ES-I3 (cell line): Measurements from ENCODE around the gene ARHGAP24.
"Not testable (repeated sequence)": the region's sequence is repeated elsewhere in the genome, so short reads cannot be mapped to it uniquely, and the experiment has no call there.

ENCODE experiments used
- H3K36me3 ChIP-seq: 2 replicates; pipeline ENCODE4 v1.6.1; 2013; ENCODE audit warnings: mild to moderate bottlenecking, low read length, control low read depth, moderate library complexity; ENCODE audit not compliant: insufficient read depth
- H3K4me1 ChIP-seq: 2 replicates; pipeline ENCODE4 v1.6.1; 2013; ENCODE audit warnings: mild to moderate bottlenecking, control low read depth, low read length; ENCODE audit not compliant: insufficient read depth
- H3K9ac ChIP-seq: 2 replicates; pipeline ENCODE4 v1.6.1; 2013; ENCODE audit warnings: low read depth, mild to moderate bottlenecking, low read length, moderate library complexity
- H3K9me3 ChIP-seq: 2 replicates; pipeline ENCODE4 v1.6.1; 2013; ENCODE audit warnings: mild to moderate bottlenecking, low read length, moderate library complexity; ENCODE audit not compliant: control insufficient read depth, insufficient read depth

Gene ARHGAP24

DNA sequence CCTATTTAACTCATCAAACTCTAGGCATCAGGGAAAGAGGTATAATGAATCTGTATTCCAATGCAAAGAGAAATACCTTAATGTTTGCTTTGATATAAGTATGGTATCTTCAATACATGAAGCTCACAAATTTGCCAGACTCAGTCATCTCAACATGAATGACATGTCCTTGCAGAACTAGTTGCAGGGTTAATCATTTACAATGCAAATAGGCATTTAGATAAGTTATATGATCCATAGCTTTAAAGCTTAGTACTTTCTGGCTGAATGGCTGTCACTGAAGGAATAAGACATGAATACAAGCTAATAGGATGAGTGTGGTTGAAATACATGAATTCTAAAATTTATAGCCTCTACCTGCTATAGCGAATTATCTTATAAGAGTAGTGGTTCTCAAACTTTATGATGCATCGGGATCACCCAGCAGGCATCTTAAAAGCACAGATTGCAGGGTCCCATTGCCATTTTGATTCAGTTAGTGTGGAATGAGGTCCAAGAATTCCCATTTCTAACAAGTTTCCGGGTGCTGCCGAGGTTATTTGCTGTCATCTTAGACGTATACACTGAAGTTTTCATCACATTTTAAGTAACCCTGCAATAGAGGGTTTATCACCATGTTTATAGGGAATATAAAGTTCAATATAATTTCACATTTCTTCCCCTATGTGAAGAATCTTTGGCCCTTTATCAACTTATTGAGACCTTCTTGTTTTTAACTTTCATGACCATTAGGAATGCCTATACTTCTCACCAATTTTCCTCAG lies 439.2 kb downstream of the ARHGAP24 start:
- Histone ChIP-seq H3K36me3 (no peaks in the 10 kb centered on the region), H3K9ac (no peak overlapping the region), H3K9me3 (no peaks in the 10 kb centered on the region), H3K4me1 (no peaks in the 10 kb centered on the region)

DNA sequence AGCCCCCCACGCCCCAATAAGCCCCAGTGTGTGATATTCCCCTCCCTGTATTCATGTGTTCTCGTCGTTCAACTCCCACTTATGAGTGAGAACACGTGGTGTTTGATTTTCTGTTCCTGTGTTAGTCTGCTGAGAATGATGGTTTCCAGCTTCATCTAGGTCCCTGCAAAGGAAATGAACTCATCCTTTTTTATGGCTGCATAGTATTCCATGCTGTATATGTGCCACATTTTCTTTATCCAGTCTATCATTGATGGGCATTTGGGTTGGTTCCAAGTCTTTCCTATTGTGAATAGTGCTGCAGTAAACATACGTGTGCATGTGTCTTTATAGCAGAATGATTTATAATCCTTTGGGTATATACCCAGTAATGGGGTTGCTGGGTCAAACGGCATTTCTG lies 440.6 kb downstream of the ARHGAP24 start:
- not testable (repeated sequence) for H3K9me3 ChIP-seq, H3K4me1 ChIP-seq, H3K36me3 ChIP-seq, H3K9ac ChIP-seq

DNA sequence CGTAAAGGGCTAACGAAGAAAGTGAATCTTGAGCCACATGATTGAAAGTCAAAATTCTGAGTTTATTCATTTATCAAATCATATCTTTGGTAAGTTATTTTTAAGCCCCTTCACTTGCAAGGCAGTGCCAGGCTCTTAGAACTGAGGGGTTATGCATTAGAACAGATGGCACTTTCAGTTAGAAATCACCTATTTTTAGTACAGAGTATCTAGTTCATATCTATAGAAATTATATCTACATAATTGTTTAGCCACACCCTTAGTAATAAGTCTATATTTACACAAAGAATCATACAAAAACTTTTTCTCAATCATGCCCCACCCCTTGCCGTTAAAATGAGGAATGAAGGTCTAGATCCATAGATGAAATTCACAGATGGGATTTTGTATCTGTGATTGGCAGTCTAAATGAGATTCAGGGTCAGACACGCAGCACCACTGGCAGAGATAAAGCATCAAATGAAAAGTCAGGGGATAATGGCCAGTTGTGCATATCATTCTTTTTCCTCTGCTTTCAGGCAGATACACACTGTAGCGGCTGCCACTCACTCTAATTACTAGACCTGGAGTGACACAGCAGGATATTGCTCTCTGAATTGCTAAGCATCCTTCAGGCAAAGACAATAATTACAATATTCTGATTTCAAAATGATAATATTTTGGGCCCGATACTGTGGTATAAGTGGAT lies 444.4 kb downstream of the ARHGAP24 start:
- Histone ChIP-seq H3K36me3 (no peaks in the 10 kb centered on the region), H3K4me1 (no peaks in the 10 kb centered on the region), H3K9me3 (no peaks in the 10 kb centered on the region), H3K9ac (no peak overlapping the region)

DNA sequence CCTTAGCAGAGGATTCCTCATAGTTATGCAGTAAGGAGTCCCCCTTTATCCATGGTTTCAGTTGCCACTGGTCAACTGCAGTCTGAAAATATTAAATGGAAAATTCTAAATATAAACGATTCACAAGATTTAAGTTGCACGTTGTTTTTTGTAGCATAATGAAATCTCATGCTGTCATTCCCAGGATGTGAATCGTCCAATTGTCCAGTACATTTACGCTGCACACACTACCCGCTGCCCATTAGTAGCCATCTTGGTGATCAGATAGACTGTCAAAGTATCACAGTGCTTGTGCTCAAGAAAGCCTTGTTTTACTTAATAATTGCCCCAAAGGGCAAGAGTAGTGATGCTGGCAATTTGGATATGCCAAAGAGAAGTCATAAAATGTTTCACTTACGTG lies 450.1 kb downstream of the ARHGAP24 start:
- Histone ChIP-seq H3K9ac (no peak overlapping the region), H3K36me3 (no peaks in the 10 kb centered on the region), H3K4me1 (peaks cover 7% of the 10 kb centered on the region; the same call in 1 of the 2 replicates), H3K9me3 (no peaks in the 10 kb centered on the region)

DNA sequence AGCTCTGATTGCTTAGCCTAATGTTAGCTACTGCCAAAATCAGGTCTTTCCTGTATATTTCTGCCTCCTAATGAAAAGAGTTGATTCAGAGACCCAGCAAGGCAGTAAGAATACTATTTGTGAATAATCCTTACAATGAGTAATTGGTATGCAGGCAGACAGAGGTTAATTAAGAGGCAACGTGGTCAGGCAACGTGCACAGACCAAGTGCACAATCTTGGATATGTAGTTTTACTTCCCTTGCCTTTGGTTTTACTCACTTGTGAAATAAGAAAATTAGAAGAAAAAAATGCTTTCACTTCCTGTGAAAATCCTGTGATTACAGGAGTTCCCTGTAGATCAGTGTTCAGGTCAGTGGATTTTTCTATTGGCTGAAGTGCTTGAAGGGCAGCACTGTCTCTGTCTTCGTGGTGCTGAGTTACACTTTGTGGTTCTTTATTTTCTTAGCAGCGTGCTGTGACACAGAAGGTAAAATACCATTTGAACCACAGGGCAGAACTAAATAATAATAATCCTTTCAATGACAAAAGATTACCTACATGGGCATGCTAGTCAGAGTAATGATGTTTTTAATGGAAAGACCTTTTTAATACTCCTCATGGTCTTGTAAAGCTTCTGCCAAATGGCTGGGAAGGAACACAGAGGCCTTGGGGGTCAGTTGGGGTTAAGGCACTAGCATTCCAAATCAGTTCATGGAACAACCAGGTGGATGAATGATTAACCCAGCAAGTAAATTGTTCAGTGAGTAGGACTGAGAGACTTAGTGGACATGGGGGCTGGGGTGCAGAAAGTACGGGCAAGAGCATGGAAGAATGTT lies 454.0 kb downstream of the ARHGAP24 start:
- no peaks in the 10 kb centered on the region for H3K9me3 ChIP-seq
- H3K4me1 ChIP-seq, result peaks cover 28% of the 10 kb centered on the region
- no peak overlapping the region for H3K9ac ChIP-seq
- H3K36me3 ChIP-seq, result no peaks in the 10 kb centered on the region

DNA sequence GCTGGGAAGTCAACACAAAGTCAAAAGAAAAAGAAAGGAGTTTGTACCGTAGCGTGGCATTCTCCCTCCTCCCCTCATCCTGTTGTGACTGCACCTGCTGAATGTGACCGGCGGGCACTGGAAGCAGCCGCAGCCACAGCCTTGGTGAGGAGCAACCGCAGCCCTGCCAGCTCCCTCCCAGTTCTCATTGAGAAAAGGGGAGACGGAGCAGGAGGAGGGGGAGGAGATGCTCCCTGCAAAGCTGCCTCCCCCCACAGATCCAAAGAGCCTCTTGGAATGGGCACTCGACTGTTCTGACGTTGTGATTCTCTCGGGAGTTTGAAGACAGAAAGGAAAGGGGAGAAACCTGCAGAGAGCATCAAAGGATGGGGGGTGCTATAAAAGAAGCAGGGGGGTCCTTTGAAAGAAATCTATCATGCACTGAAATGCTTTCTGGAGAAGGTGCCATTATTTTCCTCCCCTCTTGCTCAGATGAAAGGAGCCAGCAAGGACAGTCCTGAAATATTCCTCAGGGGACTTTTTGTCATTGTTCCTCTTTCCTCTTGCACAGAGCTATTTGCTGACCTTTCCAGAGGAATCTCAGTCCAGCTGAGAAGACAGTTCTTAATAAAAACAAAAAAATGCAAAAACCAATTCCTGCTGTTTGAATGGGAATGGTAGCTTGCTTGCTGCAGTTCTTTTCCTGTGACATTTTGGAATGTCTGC lies 455.2 kb downstream of the ARHGAP24 start:
- Histone ChIP-seq H3K9me3 (no peaks in the 10 kb centered on the region), H3K36me3 (no peaks in the 10 kb centered on the region), H3K4me1 (peaks cover 28% of the 10 kb centered on the region), H3K9ac (peak overlapping the region; percentile 35; the same call in 1 of the 2 replicates)

DNA sequence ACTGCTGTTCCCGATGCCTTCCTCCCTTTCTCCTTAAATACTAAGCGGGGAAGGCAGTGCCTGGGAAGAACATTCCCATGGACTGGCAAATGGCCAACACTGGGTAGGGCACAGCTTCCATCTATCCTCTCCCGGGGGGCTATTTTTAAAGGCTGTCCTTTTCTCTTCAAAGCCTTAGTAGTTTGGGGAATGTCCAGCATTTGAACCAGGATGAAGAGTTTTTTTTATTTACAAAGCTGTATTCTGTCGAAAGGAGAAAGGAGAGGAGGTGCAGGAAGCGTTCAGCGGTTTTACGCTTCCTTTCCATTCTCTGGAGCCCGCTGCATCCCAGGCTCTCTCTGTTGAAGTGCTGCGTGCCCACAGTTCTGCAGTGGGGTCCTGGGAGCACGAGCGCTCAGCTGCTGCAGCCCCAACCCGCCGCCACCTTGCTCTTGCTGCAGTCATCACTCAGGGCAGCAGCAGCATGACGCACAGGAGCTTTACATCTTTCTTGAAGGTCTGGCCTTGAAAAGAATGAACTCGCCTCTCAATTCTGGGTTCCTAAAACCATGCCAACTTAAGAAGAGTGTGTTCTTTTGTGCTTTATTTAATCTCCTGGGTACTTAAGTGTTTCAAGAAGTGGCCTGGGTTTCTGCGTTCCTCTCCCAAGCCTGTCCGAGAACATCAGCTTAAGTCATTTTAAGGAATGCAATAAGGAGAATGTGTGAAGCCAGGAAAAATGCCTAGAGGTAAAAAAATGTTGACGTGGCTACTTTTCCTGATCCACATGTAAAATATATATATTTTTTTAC lies 457.7 kb downstream of the ARHGAP24 start:
- H3K9ac ChIP-seq, result peak overlapping the region; percentile 37; the same call in 1 of the 2 replicates
- no peaks in the 10 kb centered on the region for H3K9me3 ChIP-seq
- no peaks in the 10 kb centered on the region for H3K36me3 ChIP-seq
- peaks cover 28% of the 10 kb centered on the region for H3K4me1 ChIP-seq

DNA sequence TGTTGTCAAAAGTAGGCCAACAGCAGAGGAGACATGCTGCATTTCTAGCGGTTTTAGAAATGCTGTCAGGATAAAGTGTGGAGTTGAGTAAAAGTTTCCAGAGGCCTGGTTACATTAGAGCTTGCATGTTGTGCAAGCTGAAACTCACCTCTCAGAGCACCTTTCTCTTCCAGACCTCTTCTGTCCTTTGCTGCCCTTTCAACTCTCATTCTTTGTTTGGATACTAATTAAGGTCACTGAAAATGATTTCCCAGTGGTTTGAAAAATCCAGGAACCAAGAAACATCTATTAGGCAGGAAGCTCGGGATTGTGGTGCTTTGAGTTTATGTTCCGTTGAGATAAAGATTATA lies 458.3 kb downstream of the ARHGAP24 start:
- no peaks in the 10 kb centered on the region for H3K36me3 ChIP-seq
- no peaks in the 10 kb centered on the region for H3K9me3 ChIP-seq
- H3K4me1 ChIP-seq, result peaks cover 28% of the 10 kb centered on the region
- H3K9ac ChIP-seq, result no peak overlapping the region

DNA sequence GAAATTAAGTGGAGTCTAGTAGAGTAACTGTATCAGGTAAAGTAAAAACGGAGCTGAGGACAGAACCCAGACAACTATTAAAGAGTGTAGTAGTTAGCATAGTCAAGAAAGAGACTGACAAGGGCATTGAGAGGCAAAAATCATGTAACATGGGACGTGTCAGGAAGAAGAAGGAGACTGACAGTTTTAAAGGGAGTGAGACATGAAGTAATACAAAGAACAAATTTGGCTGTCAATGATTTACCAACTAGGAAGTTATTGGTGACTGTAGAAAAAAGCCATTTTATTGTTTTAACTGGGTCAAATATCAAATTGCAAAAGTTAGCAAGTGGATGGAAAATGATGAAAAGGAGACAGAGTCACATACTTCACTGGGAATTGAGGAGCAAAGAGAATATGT lies 462.6 kb downstream of the ARHGAP24 start:
- no peaks in the 10 kb centered on the region for H3K36me3 ChIP-seq
- H3K9ac ChIP-seq, result no peak overlapping the region
- no peaks in the 10 kb centered on the region for H3K9me3 ChIP-seq
- peaks cover 8% of the 10 kb centered on the region for H3K4me1 ChIP-seq

DNA sequence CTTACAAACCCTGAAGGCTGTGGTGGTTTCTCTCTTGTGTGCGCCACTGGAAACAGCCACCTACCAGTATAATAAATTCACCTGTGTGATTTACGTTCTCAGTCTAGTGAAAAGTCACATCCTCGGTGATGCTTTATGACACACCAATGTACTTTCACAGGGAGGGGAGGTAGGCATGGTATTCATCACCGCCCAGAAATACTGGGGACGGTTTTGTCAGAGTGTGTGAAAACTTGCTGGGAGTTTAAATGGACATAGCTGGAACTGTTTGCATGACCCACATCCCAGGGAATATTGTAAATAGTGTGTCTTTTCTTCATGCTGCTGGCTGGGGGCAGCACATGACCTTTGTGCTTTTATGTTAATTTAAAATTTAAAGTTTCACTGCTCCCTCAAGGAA lies 463.1 kb downstream of the ARHGAP24 start:
- Histone ChIP-seq H3K36me3 (no peaks in the 10 kb centered on the region), H3K4me1 (peaks cover 4% of the 10 kb centered on the region), H3K9ac (no peak overlapping the region), H3K9me3 (no peaks in the 10 kb centered on the region)

DNA sequence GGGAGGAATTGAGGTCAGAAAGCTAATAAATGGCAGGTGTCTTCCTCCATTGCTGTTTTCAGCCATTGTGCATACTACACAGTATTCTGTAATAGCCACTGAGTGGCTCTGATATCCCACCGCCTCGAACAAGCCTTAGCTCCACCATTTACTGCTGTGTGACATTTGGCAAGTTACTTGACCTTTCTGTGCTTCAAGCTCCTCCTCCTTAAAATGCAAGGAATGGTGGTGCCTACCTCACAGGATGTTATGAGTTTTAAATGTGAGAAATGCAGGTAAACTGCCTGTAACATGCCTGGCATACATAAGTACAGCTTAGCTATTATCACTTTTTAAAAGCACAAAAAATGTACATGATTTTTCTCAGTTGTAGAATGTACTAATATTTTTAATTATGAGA lies 464.0 kb downstream of the ARHGAP24 start:
- Histone ChIP-seq H3K9me3 (no peaks in the 10 kb centered on the region), H3K36me3 (no peaks in the 10 kb centered on the region), H3K4me1 (no peaks in the 10 kb centered on the region), H3K9ac (no peak overlapping the region)

DNA sequence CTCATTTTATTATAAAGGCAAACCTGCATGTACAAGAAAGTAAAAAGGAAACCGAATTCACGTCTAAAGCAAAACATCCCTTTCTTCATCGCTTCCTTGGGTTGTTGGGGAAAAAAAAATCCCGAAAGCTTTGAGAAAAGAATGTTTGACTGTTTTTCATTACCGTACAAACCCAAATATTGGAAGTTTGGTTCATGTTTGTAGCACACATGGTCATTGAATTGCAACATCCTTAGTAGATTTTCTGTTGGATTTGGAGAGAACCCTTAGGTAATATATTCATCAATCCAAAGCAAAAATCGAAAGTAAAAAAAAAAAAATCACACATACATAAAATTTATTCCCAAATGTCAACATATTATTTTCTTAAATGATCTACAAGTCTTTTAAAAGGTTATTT lies 464.6 kb downstream of the ARHGAP24 start:
- Histone ChIP-seq H3K4me1 (no peaks in the 10 kb centered on the region), H3K9ac (no peak overlapping the region), H3K9me3 (no peaks in the 10 kb centered on the region), H3K36me3 (no peaks in the 10 kb centered on the region)

DNA sequence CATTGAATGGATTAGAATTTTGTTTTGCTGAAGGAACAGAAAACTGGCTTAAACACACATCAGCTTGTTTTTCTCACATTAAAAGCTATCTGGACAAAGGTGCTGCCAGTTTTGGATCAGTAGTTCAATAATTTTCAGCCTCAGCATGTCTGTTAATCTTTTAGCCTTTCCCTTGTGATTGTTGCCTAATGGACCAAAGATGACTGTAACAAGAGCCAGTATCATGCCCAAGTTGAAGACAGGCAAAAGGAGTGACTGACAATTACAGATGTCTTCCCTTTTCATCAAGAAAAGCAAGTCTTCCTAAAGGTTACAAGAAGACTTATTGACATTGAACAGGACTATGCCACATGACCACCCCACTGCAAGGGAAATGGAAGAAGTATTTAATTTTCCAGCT lies 465.2 kb downstream of the ARHGAP24 start:
- Histone ChIP-seq H3K36me3 (no peaks in the 10 kb centered on the region), H3K9me3 (no peaks in the 10 kb centered on the region), H3K9ac (no peak overlapping the region), H3K4me1 (no peaks in the 10 kb centered on the region)

DNA sequence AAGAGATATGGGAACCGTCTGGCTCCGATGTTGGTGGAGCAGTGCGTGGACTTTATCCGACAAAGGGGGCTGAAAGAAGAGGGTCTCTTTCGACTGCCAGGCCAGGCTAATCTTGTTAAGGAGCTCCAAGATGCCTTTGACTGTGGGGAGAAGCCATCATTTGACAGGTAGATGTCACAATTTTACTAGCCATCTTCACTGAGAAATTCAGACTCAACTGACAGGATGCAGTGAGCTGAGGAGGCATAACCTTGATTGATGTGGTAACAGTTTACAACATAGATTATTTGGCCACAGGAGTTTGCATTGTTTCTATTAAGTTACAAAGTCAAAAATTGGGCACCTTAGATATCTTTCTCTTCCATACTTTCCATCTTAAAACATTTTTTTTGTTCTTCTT lies 467.2 kb downstream of the ARHGAP24 start:
- Histone ChIP-seq H3K9me3 (no peaks in the 10 kb centered on the region), H3K4me1 (no peaks in the 10 kb centered on the region), H3K36me3 (no peaks in the 10 kb centered on the region), H3K9ac (no peak overlapping the region)
